Stomach (tissue), 4 donors: ENCODE measurements around the gene BAZ2B.

Experiments used
- CTCF ChIP-seq, 7 experiments: fragments of 450-650 bp in 4 of 7; fragments of 200-600 bp in 3 of 7; sonication (generic) in 3 of 7; IDR thresholded peaks; one replicate each; pipeline ENCODE4 v1.5.1; 2016 to 2019; ENCODE audit warnings: antibody characterized with exemption in 7 of 7, control low read depth in 2 of 7, mild to moderate bottlenecking in 1 of 7
- POLR2A ChIP-seq, 4 donors: fragments of 450-650 bp; IDR thresholded peaks; one replicate each; pipeline ENCODE4 v1.6.1; 2016; ENCODE audit warnings: antibody characterized with exemption in 4 of 4, control low read depth in 2 of 4, mild to moderate bottlenecking in 1 of 4, moderate library complexity in 1 of 4

- no peak for TF ChIP-seq POLR2A (IDR thresholded peaks at IDR 0.05)
- no peak for TF ChIP-seq CTCF (IDR thresholded peaks at IDR 0.05)
Observed at GRCh38 chr2:159450180-159450579, 166.2 kb downstream of the BAZ2B start.
